DND-41 (cell line): ENCODE data around the gene UTP11.

Experiments used
- CTCF ChIP-seq: IDR thresholded peaks from 2 replicates; pipeline ENCODE4 v1.5.1; 2012; ENCODE audit warnings: borderline replicate concordance, low read length, moderate library complexity, mild to moderate bottlenecking; ENCODE audit not compliant: poor library complexity, severe bottlenecking; ENCODE audit errors: extremely low read depth
- EZH2 ChIP-seq: IDR thresholded peaks from 3 replicates; pipeline ENCODE4 v1.6.1; 2012; ENCODE audit warnings: borderline replicate concordance, low read depth, mild to moderate bottlenecking, moderate library complexity, low read length, inconsistent platforms; ENCODE audit not compliant: severe bottlenecking

GRCh38 chr1:38050397-38051078 is 38.0 kb downstream of the UTP11 start:
- no peak for TF ChIP-seq CTCF
- TF ChIP-seq EZH2, result no peak
